GM13977 (cell line): ENCODE measurements around the gene GART.
"Not testable (repeated sequence)": the region's sequence is repeated elsewhere in the genome, so short reads cannot be mapped to it uniquely, and the experiment has no call there.

Source experiments
- DNase-seq: peaks from one replicate; pipeline ENCODE4 v3.0.0; 2012; ENCODE audit warnings: low spot score
- CTCF ChIP-seq: IDR thresholded peaks from 2 replicates; pipeline ENCODE4 v1.5.1; 2012; ENCODE audit warnings: mild to moderate bottlenecking, control low read depth; ENCODE audit not compliant: insufficient read depth; ENCODE audit errors: extremely low read depth, missing control alignments
- in situ Hi-C: fragments of 300-500 bp; cut with MboI; formaldehyde crosslinking; loops from one replicate; pipeline ENCODE4 v1.12.0; 2022; ENCODE audit warnings: low sequenced_read_pairs, low pct_unique_long_range_greater_than_20kb, mixed read lengths, inconsistent platforms; ENCODE audit not compliant: unreplicated experiment

Gene GART

GRCh38 chr21:33478182-33478581, 63.7 kb downstream of the GART start:
- no peak for DNase-seq
- no peak for TF ChIP-seq CTCF
- in situ Hi-C loops, result no loop called here

GRCh38 chr21:33477066-33477465, 64.9 kb downstream of the GART start:
- TF ChIP-seq CTCF, result no peak
- in situ Hi-C loops, result no loop called here
- no peak for DNase-seq

GRCh38 chr21:33473344-33473743, 68.6 kb downstream of the GART start:
- no peak for DNase-seq
- in situ Hi-C loops, result no loop called here
- no peak for TF ChIP-seq CTCF

GRCh38 chr21:33470701-33471100, 71.2 kb downstream of the GART start:
- in situ Hi-C loops, result no loop called here
- no peak for DNase-seq
- no peak for TF ChIP-seq CTCF

- in situ Hi-C loops, DNase-seq: not testable (repeated sequence)
These were observed 72.7 kb downstream of the GART start for GRCh38 chr21:33469183-33469582.

GRCh38 chr21:33461538-33462250, 80.2 kb downstream of the GART start:
- in situ Hi-C loops, result no loop called here
- no peak for TF ChIP-seq CTCF
- no peak for DNase-seq

- TF ChIP-seq CTCF, result no peak
- DNase-seq, result no peak
- in situ Hi-C loops, result no loop called here
These were observed 83.1 kb downstream of the GART start for GRCh38 chr21:33458861-33459260.
